Measurements from ENCODE around the gene MED12L.

DNA sequence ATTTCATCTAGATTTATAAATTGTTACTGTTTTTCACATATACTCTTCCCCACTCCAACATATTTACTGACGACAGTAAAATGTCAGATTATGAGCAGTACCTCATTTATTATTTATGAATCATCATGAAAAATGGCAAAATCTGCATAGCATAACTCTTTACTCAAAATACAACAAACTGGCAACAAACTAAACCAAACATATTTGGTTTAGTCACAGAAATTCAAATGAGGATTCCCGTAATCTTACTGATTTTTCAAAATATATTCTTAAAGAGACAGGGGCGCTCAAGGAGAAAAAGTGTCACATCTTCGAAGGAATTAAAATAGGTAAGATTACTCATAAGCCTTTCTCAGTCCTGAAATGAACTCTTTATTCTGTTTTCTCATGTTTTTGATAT is 234.2 kb downstream of the MED12L start:
- TF ChIP-seq, protein P1, sequence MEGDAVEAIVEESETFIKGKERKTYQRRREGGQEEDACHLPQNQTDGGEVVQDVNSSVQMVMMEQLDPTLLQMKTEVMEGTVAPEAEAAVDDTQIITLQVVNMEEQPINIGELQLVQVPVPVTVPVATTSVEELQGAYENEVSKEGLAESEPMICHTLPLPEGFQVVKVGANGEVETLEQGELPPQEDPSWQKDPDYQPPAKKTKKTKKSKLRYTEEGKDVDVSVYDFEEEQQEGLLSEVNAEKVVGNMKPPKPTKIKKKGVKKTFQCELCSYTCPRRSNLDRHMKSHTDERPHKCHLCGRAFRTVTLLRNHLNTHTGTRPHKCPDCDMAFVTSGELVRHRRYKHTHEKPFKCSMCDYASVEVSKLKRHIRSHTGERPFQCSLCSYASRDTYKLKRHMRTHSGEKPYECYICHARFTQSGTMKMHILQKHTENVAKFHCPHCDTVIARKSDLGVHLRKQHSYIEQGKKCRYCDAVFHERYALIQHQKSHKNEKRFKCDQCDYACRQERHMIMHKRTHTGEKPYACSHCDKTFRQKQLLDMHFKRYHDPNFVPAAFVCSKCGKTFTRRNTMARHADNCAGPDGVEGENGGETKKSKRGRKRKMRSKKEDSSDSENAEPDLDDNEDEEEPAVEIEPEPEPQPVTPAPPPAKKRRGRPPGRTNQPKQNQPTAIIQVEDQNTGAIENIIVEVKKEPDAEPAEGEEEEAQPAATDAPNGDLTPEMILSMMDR (IDR thresholded peaks at IDR 0.05): no peak
- no peak for TF ChIP-seq POLR2AphosphoS5 (IDR thresholded peaks at IDR 0.05)
